HG02973 (cell line): Measurements from ENCODE around the gene CLSTN2.

Experiments
- ATAC-seq: cut with Tn5 transposase; IDR thresholded peaks from one replicate; pipeline ENCODE4 v1.9.1; 2021; ENCODE audit warnings: moderate library complexity; ENCODE audit not compliant: unreplicated experiment

Gene CLSTN2

GRCh38 chr3:140332131-140332530 is 397.1 kb downstream of the CLSTN2 start:
- no peak for ATAC-seq

GRCh38 chr3:140334132-140334929 is 399.3 kb downstream of the CLSTN2 start:
- ATAC-seq, result no peak

- no peak for ATAC-seq
These were observed 401.5 kb downstream of the CLSTN2 start for GRCh38 chr3:140336465-140336864.

GRCh38 chr3:140338916-140339315 is 403.9 kb downstream of the CLSTN2 start:
- no peak for ATAC-seq

GRCh38 chr3:140341203-140341602 is 406.2 kb downstream of the CLSTN2 start:
- no peak for ATAC-seq

- ATAC-seq, result no peak
These were observed 406.9 kb downstream of the CLSTN2 start for GRCh38 chr3:140341817-140342403.

GRCh38 chr3:140342668-140343067 is 407.7 kb downstream of the CLSTN2 start:
- ATAC-seq, result no peak

- no peak for ATAC-seq
These were observed 408.5 kb downstream of the CLSTN2 start for GRCh38 chr3:140343211-140344081.

GRCh38 chr3:140344082-140344454 is 409.1 kb downstream of the CLSTN2 start:
- ATAC-seq, result no peak

GRCh38 chr3:140344601-140345205 is 409.7 kb downstream of the CLSTN2 start:
- ATAC-seq, result no peak

- no peak for ATAC-seq
These were observed 412.2 kb downstream of the CLSTN2 start for GRCh38 chr3:140347151-140347550.

GRCh38 chr3:140349938-140350337 is 415.0 kb downstream of the CLSTN2 start:
- ATAC-seq, result no peak

GRCh38 chr3:140351466-140351865 is 416.5 kb downstream of the CLSTN2 start:
- ATAC-seq, result no peak

GRCh38 chr3:140355481-140355880 is 420.5 kb downstream of the CLSTN2 start:
- no peak for ATAC-seq

GRCh38 chr3:140358686-140359085 is 423.7 kb downstream of the CLSTN2 start:
- ATAC-seq, result no peak

- no peak for ATAC-seq
These were observed 424.4 kb downstream of the CLSTN2 start for GRCh38 chr3:140359233-140359995.

GRCh38 chr3:140360332-140360731 is 425.3 kb downstream of the CLSTN2 start:
- ATAC-seq, result no peak

GRCh38 chr3:140363801-140364200 is 428.8 kb downstream of the CLSTN2 start:
- ATAC-seq, result no peak

GRCh38 chr3:140365872-140366697 is 431.1 kb downstream of the CLSTN2 start:
- ATAC-seq, result no peak
